ENCODE results near the gene XYLT1. TPM values are rescaled to one million over a fixed set of nuclear protein-coding genes. Genes with fewer than 3 reads are reported as not detected.

The XYLT1 gene
- total RNA-seq, 4 donors from 2014 or later = 6.6 to 17.2 (median 10.0) TPM

DNA sequence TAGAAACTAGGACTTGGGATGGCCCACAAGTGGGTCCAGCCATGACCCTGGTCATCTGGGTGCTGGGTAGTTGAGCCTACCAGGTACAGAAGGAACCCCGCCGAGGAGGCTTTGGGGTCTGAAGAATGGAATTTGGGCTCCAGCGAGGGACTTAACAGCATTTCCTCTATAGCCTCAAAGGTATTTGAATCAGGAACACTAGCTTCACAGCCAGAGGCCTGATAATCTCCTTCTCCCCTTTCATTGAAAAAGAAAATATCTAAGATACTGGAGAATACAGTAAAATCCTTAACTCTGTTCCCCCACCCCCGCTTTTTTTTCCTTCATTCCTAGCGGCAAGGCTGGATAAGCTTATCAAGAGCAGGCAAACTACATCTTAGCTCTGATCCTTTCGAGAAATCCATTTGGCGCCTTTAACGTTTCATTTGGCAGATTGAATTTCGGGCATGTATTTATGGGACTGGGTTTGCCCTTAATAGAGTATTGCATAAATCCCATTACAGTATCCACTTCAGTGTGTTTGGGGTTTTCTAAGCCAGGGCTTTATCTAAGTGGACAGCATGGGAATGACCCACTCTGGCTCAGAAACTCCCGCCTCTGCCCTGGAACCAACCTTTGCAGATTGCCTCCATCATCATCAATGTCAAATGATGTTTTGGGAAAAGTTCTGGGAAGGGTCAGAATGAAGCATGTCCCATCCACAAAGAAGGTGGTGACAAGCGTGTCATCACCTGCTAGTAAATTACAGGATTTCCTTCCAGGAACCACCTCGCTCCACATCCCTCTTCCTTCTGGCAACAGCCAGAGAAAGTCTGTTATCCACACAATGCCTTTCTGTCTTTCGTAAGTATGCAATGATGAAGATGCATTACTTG, 36.9 kb downstream of the XYLT1 start:
- Histone ChIP-seq H3K4me3 (no peak overlapping the region), H3K27ac (peak overlapping the region in 3 of 4 donors; percentile 3 to 81 (median 74)), H3K36me3 (no peaks in the 10 kb centered on the region), H3K27me3 (no peaks in the 10 kb centered on the region), H3K9me3 (no peaks in the 10 kb centered on the region), H3K4me1 (peaks cover 0 to 31% (median 10%) of the 10 kb centered on the region in 3 donors)
- intact Hi-C loops (cut with DNase I) = no loop called here
- WGBS, 2 donors = 74 to 75% methylated on average over 13 of the region's 13 CpGs
- DNase-seq = no peak
- TF ChIP-seq CTCF (IDR thresholded peaks at IDR 0.05) = no peak
- TF ChIP-seq POLR2A (IDR thresholded peaks at IDR 0.05) = no peak

DNA sequence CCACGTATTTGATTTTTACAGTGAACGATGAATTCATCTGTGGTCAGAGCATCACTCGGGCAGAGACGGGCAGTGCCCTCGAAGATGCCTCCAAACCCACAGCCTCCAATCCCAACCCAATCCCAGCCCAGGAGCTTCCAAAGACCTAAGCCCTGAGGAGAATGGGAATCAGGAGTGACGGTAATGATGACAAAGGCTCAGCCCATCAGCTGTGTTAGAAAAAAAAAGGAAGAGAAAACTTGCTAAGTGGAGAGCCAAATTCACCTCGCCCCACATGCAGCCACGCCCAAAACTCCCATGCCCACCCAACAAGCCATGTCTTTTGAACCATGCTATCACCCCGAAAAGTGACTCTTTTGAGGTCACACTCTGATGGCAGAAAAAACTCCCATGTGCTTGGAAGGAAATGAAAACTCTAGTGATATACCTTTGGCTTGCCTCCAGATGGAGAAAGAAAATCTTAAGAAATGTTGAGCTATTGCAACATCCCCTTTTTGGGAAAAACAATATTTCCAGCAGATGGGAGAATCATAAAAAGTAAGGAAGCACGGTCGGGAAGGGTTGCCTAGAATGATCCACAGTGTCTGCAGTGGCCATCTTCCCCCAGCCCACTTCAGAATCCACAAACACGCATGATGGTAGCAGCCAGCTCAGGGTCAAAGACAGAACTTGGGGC, 37.7 kb downstream of the XYLT1 start:
- peaks cover 0 to 30% (median 10%) of the 10 kb centered on the region in 3 donors for H3K4me1 ChIP-seq
- H3K27me3 ChIP-seq = no peaks in the 10 kb centered on the region
- H3K27ac ChIP-seq = peak overlapping the region in 3 of 4 donors; percentile 3 to 81 (median 74)
- 63 to 73% methylated on average over 12 of the region's 12 CpGs for WGBS, 2 donors
- H3K9me3 ChIP-seq = no peaks in the 10 kb centered on the region
- DNase-seq = no peak
- intact Hi-C loops (cut with DNase I) = no loop called here
- TF ChIP-seq POLR2A (IDR thresholded peaks at IDR 0.05) (no peak), CTCF (IDR thresholded peaks at IDR 0.05) (no peak)
- H3K36me3 ChIP-seq = no peaks in the 10 kb centered on the region
- H3K4me3 ChIP-seq = no peak overlapping the region

GRCh38 chr16:17431968-17432625, 38.7 kb downstream of the XYLT1 start:
- WGBS, 2 donors = 77 to 84% methylated on average over 8 of the region's 8 CpGs
- DNase-seq = no peak
- no peaks in the 10 kb centered on the region for H3K9me3 ChIP-seq
- H3K4me3 ChIP-seq = no peak overlapping the region
- H3K27me3 ChIP-seq = no peaks in the 10 kb centered on the region
- no peak overlapping the region for H3K27ac ChIP-seq
- H3K36me3 ChIP-seq = no peaks in the 10 kb centered on the region
- H3K4me1 ChIP-seq = peaks cover 0 to 21% (median 7%) of the 10 kb centered on the region in 3 donors
- intact Hi-C loops (cut with DNase I) = no loop called here
- TF ChIP-seq POLR2A (IDR thresholded peaks at IDR 0.05) (no peak), CTCF (IDR thresholded peaks at IDR 0.05) (no peak)

- Histone ChIP-seq H3K9me3 (no peaks in the 10 kb centered on the region), H3K4me3 (no peak overlapping the region), H3K27me3 (no peaks in the 10 kb centered on the region), H3K27ac (no peak overlapping the region), H3K4me1 (peaks cover 0 to 13% (median 6%) of the 10 kb centered on the region in 3 donors), H3K36me3 (no peaks in the 10 kb centered on the region)
- no peak for DNase-seq
- intact Hi-C loops (cut with DNase I) = no loop called here
- WGBS, 2 donors = 65 to 74% methylated on average over 8 of the region's 8 CpGs
- TF ChIP-seq CTCF (IDR thresholded peaks at IDR 0.05) (no peak), POLR2A (IDR thresholded peaks at IDR 0.05) (no peak)
Observed at GRCh38 chr16:17431012-17431411, 39.7 kb downstream of the XYLT1 start.

Data from esophagus squamous epithelium (tissue), 5 donors.